ENCODE data around the gene TRIM5. TPM values are rescaled to one million over a fixed set of nuclear protein-coding genes. Genes with fewer than 3 reads are reported as not detected.

The TRIM5 gene
- polyA plus RNA-seq, 3 donors: 9.4 to 14.4 (median 10.6) TPM

- WGBS (ENCODE audit: insufficient coverage): no CpG with 5 or more reads among the region's 3 CpGs
- Histone ChIP-seq H3K9me3 (replicated peaks in 1 of 2; ENCODE audit: control insufficient read depth in 1 of 2, insufficient read depth in 1 of 2, low read length in 2 of 2) (no peaks in the 10 kb centered on the region), H3K36me3 (replicated peaks in 1 of 2; ENCODE audit: control insufficient read depth in 1 of 2, insufficient read depth in 2 of 2, low read length in 2 of 2) (no peaks in the 10 kb centered on the region), H4K20me1 (ENCODE audit: insufficient read depth, low read length) (no peaks in the 10 kb centered on the region), H3K4me3 (replicated peaks in 1 of 3; ENCODE audit: low read depth in 2 of 3, low read length in 3 of 3) (no peak overlapping the region), H3K4me1 (ENCODE audit: control insufficient read depth in 1 of 2, insufficient read depth in 2 of 2, low read length in 2 of 2) (peaks cover 0 to 2% of the 10 kb centered on the region in 2 donors), H3K27me3 (ENCODE audit: control insufficient read depth in 2 of 2, insufficient read depth in 2 of 2, low read length in 2 of 2) (no peaks in the 10 kb centered on the region), H3K27ac (ENCODE audit: low read depth in 1 of 2, low read length in 2 of 2) (no peak overlapping the region), H3K4me2 (replicated peaks; ENCODE audit: extremely low read depth, low read length, poor library complexity, severe bottlenecking) (no peak overlapping the region), H3K79me2 (ENCODE audit: insufficient read depth, low read length) (no peaks in the 10 kb centered on the region), H3K9ac (ENCODE audit: insufficient read depth, low read length, poor library complexity, severe bottlenecking) (no peak overlapping the region), H2AFZ (ENCODE audit: insufficient read depth, low read depth, low read length, poor library complexity, severe bottlenecking) (no peak overlapping the region)
- H3K4me1 Mint-ChIP-seq: no peaks in the 10 kb centered on the region
- no peaks in the 10 kb centered on the region for H3K36me3 Mint-ChIP-seq
- no peak overlapping the region for H3K27ac Mint-ChIP-seq
- no peak overlapping the region for H3K4me3 Mint-ChIP-seq
- TF ChIP-seq CTCF (IDR thresholded peaks at IDR 0.05): no peak
- no peak for DNase-seq
- intact Hi-C loops (cut with micrococcal nuclease): no loop called here
- no peaks in the 10 kb centered on the region for H3K27me3 Mint-ChIP-seq (ENCODE audit: low read depth in 3 of 3)
- peaks cover 0 to 2% (median 0%) of the 10 kb centered on the region in 7 donors for H3K9me3 Mint-ChIP-seq
Observed at GRCh38 chr11:5618807-5619206, 66.1 kb downstream of the TRIM5 start.

Other genes starting within 250 kb of the TRIM5 start
- gene OR51I1, start 243.6 kb downstream of the TRIM5 start, polyA plus RNA-seq: not detected
- gene OR51I2, start 235.8 kb downstream of the TRIM5 start, polyA plus RNA-seq: not detected
- gene OR52D1, start 196.4 kb downstream of the TRIM5 start, polyA plus RNA-seq: not detected
- not detected for gene UBQLN3, start 175.1 kb downstream of the TRIM5 start, polyA plus RNA-seq
- gene UBQLNL, start 168.4 kb downstream of the TRIM5 start, polyA plus RNA-seq: under 1 TPM in 1 of 3 donors, not detected in 2; 0.33 TPM
- gene OR52H1, start 136.5 kb downstream of the TRIM5 start, polyA plus RNA-seq: not detected
- gene OR52B6, start 104.2 kb downstream of the TRIM5 start, polyA plus RNA-seq: not detected
- gene TRIM6, start 88.4 kb downstream of the TRIM5 start, polyA plus RNA-seq: under 1 TPM; 0.11 to 0.44 (median 0.15) TPM
- 10 to 100 TPM; 21.9 to 25.7 (median 23.5) TPM for gene TRIM34, start 60.1 kb downstream of the TRIM5 start, polyA plus RNA-seq
- 100 to 1,000 TPM; 122 to 277 (median 132) TPM for gene TRIM22, start 4.7 kb upstream of the TRIM5 start, polyA plus RNA-seq
- gene OR56B1, start 51.4 kb upstream of the TRIM5 start, polyA plus RNA-seq: under 1 TPM in 1 of 3 donors, not detected in 2; 0.04 TPM
- under 1 TPM in 2 of 3 donors, not detected in 1; 0.24 to 0.31 TPM for gene OR52N4, start 69.2 kb upstream of the TRIM5 start, polyA plus RNA-seq
- gene OR52N5, start 98.3 kb upstream of the TRIM5 start, polyA plus RNA-seq: not detected
- not detected for gene OR52N1, start 106.2 kb upstream of the TRIM5 start, polyA plus RNA-seq
- gene OR52N2, start 123.8 kb upstream of the TRIM5 start, polyA plus RNA-seq: not detected
- not detected for gene OR52E6, start 156.8 kb upstream of the TRIM5 start, polyA plus RNA-seq
- gene OR52E8, start 172.6 kb upstream of the TRIM5 start, polyA plus RNA-seq: not detected
- gene OR52E4, start 195.6 kb upstream of the TRIM5 start, polyA plus RNA-seq: not detected
- not detected for gene OR52E5, start 208.1 kb upstream of the TRIM5 start, polyA plus RNA-seq